Kidney (tissue), 14 donors: Measurements from ENCODE around the gene TAPT1. TPM values are rescaled to one million over a fixed set of nuclear protein-coding genes. Genes with fewer than 3 reads are reported as not detected.
A peak's percentile ranks its signal among the peaks of the same experiment; 100 is the strongest.

Experiments used
- DNase-seq, 5 donors: peaks; one replicate each; pipeline ENCODE4 v3.0.0-alpha.2; 2013 to 2020
- FAIRE-seq: peaks from 2 replicates; lab custom pipeline; 2012; peaks lifted over from hg19 to GRCh38; lab: Jason Lieb, UNC
- H3K27ac ChIP-seq, 2 donors: one replicate each; pipeline ENCODE4 v1.7.0; 2013; ENCODE audit warnings: low read depth in 2 of 2, low read length in 2 of 2, inconsistent platforms in 1 of 2
- H3K27me3 ChIP-seq: one replicate; pipeline ENCODE4 v1.7.1; 2013; ENCODE audit warnings: low read length, inconsistent platforms; ENCODE audit not compliant: control insufficient read depth, insufficient read depth
- H3K36me3 ChIP-seq, 3 donors: one replicate each; pipeline versions ENCODE4 v1.7.0 to v1.7.1; 2013; ENCODE audit warnings: low read length in 3 of 3, control low read depth in 1 of 3, inconsistent platforms in 1 of 3; ENCODE audit not compliant: insufficient read depth in 3 of 3, control insufficient read depth in 2 of 3
- H3K4me1 ChIP-seq, 3 donors: one replicate each; pipeline versions ENCODE4 v1.7.0 to v1.7.1; 2013; ENCODE audit warnings: low read length in 3 of 3, inconsistent platforms in 1 of 3, low read depth in 1 of 3; ENCODE audit not compliant: control insufficient read depth in 2 of 3, insufficient read depth in 2 of 3
- H3K4me3 ChIP-seq, 3 donors: one replicate each; pipeline versions ENCODE4 v1.7.0 to v1.8.1; 2013; ENCODE audit warnings: low read length in 3 of 3, control low read depth in 1 of 3, inconsistent platforms in 1 of 3
- H3K9ac ChIP-seq, 3 donors: one replicate each; pipeline versions ENCODE4 v1.7.0 to v1.7.1; 2013; ENCODE audit warnings: low read length in 3 of 3, control low read depth in 1 of 3, inconsistent platforms in 1 of 3
- H3K9me3 ChIP-seq, 3 donors: one replicate each; pipeline versions ENCODE4 v1.7.0 to v1.7.1; 2013; ENCODE audit warnings: low read length in 3 of 3, control low read depth in 1 of 3, inconsistent platforms in 1 of 3; ENCODE audit not compliant: control insufficient read depth in 2 of 3, insufficient read depth in 1 of 3
- CTCF ChIP-seq: IDR thresholded peaks from 3 replicates; pipeline ENCODE4 v1.5.1; 2012; ENCODE audit warnings: mild to moderate bottlenecking, moderate library complexity, borderline replicate concordance; ENCODE audit not compliant: insufficient read depth; ENCODE audit errors: extremely low read depth
- intact Hi-C: fragments of 100-400 bp; cut with DNase I; formaldehyde crosslinking; loops from one replicate; pipeline ENCODE4 v1.11.1; 2022
- polyA plus RNA-seq: library from polyadenylated mRNA; stranded (reverse); fragments of 350-450 nt; fragmentation: Illumina TruSeq; extraction: RNeasy Lipid Tissue Mini Kit (QIAGEN cat#74804); gene quantifications from one replicate; pipeline ENCODE4 v1.2.3, GENCODE V29; 2014; ENCODE audit warnings: low read depth, low replicate concordance; ENCODE audit not compliant: insufficient read depth
- total RNA-seq: library from RNA; stranded (reverse); fragmentation: NEBNext Ultra II Directional; extraction: Animal tissue kit (Norgen Biotek cat#: 25700); gene quantifications from one replicate; pipeline ENCODE4 v1.2.1, GENCODE V29; 2021
- donor health status: control.
- donor health status: control.
- donor health status: control.
- donor health status: control.
- donor health status: control.
- donor health status: DM: yes; HTN: yes; CAD: no.
- donor health status: Normal renal cell carcinoma (clear cell type).

Gene TAPT1
- total and polyA plus RNA-seq, 2 donors from 2014 or later = 20.8 to 36.8 TPM

GRCh38 chr4:16206301-16206700 is 20.0 kb downstream of the TAPT1 start:
- intact Hi-C loops = loop anchor here (10.0 kb wide), 1 partner anchor 182 kb away; no protein-coding TSS in a partner anchor
- Histone ChIP-seq H3K4me1 (peaks cover 0 to 2% (median 0%) of the 10 kb centered on the region in 3 donors), H3K27ac (no peak overlapping the region), H3K27me3 (no peaks in the 10 kb centered on the region), H3K9me3 (no peaks in the 10 kb centered on the region), H3K36me3 (no peaks in the 10 kb centered on the region), H3K9ac (no peak overlapping the region), H3K4me3 (no peak overlapping the region)
- DNase-seq (no peak), FAIRE-seq (no peak)
- no peak for TF ChIP-seq CTCF

- H3K9me3 ChIP-seq = no peaks in the 10 kb centered on the region
- H3K27ac ChIP-seq = no peak overlapping the region
- H3K4me3 ChIP-seq = no peak overlapping the region
- TF ChIP-seq CTCF = peak; percentile 59
- H3K4me1 ChIP-seq = peaks cover 0 to 2% (median 0%) of the 10 kb centered on the region in 3 donors
- no peaks in the 10 kb centered on the region for H3K27me3 ChIP-seq
- intact Hi-C loops = loop anchor here (10.0 kb wide), 1 partner anchor 181 kb away; no protein-coding TSS in a partner anchor
- H3K9ac ChIP-seq = no peak overlapping the region
- H3K36me3 ChIP-seq = no peaks in the 10 kb centered on the region
- DNase-seq (peak in 1 of 5 donors; percentile 43), FAIRE-seq (peak; percentile 74)
These were observed 20.7 kb downstream of the TAPT1 start for GRCh38 chr4:16205298-16206164.

- TF ChIP-seq CTCF = no peak
- H3K27ac ChIP-seq = no peak overlapping the region
- intact Hi-C loops = loop anchor here (10.0 kb wide), 1 partner anchor 180 kb away; no protein-coding TSS in a partner anchor
- DNase-seq (no peak), FAIRE-seq (no peak)
- peaks cover 0 to 2% (median 0%) of the 10 kb centered on the region in 3 donors for H3K4me1 ChIP-seq
- H3K36me3 ChIP-seq = no peaks in the 10 kb centered on the region
- no peak overlapping the region for H3K4me3 ChIP-seq
- H3K9me3 ChIP-seq = no peaks in the 10 kb centered on the region
- H3K9ac ChIP-seq = no peak overlapping the region
- H3K27me3 ChIP-seq = no peaks in the 10 kb centered on the region
These were observed 21.8 kb downstream of the TAPT1 start for GRCh38 chr4:16204505-16204904.
